NCI-H187 (cell line): ENCODE data around the gene PTGR1.
"Not testable (repeated sequence)": the region's sequence is repeated elsewhere in the genome, so short reads cannot be mapped to it uniquely, and the experiment has no call there.

Source experiments
- DNase-seq, 2 experiments: peaks; one replicate each; lab custom pipeline; 2025; lab: John Stamatoyannopoulos, UW

PTGR1 gene

GRCh38 chr9:111599092-111599954 lies at the start of gene PTGR1:
PTGR1 (minus strand) TSS chr9:111599647; CDS start chr9:111597422, 2,225 bp downstream.
- DNase-seq = no peak

GRCh38 chr9:111649016-111649415 lies 49.6 kb upstream of the PTGR1 start:
- DNase-seq = no peak

- no peak for DNase-seq
These were observed 48.6 kb upstream of the PTGR1 start for GRCh38 chr9:111648066-111648465.

GRCh38 chr9:111646417-111646816 lies 47.0 kb upstream of the PTGR1 start:
- DNase-seq = no peak

GRCh38 chr9:111645806-111646205 lies 46.4 kb upstream of the PTGR1 start:
- no peak for DNase-seq

- no peak for DNase-seq
These were observed 44.8 kb upstream of the PTGR1 start for GRCh38 chr9:111644195-111644772.

GRCh38 chr9:111637421-111637950 lies 38.0 kb upstream of the PTGR1 start:
- DNase-seq = no peak

- DNase-seq = no peak
These were observed 35.4 kb upstream of the PTGR1 start for GRCh38 chr9:111634860-111635259.

GRCh38 chr9:111633389-111633736 lies 33.9 kb upstream of the PTGR1 start:
- DNase-seq = no peak

- no peak for DNase-seq
These were observed 33.4 kb upstream of the PTGR1 start for GRCh38 chr9:111632695-111633388.

- DNase-seq = no peak
These were observed 32.6 kb upstream of the PTGR1 start for GRCh38 chr9:111632060-111632459.

GRCh38 chr9:111631214-111631971 lies 31.9 kb upstream of the PTGR1 start, which contains the start of gene DNAJC25:
DNAJC25 (plus strand) TSS chr9:111631334; CDS start chr9:111631408, 74 bp downstream.
- peak; percentile 81 to 88 for DNase-seq

GRCh38 chr9:111630964-111631213 lies 31.4 kb upstream of the PTGR1 start:
- DNase-seq = no peak

- DNase-seq = no peak
These were observed 30.9 kb upstream of the PTGR1 start for GRCh38 chr9:111630182-111630963.

GRCh38 chr9:111628411-111628810 lies 29.0 kb upstream of the PTGR1 start:
- no peak for DNase-seq

- DNase-seq = no peak
These were observed 28.0 kb upstream of the PTGR1 start for GRCh38 chr9:111627260-111627963.

- no peak for DNase-seq
These were observed 23.2 kb upstream of the PTGR1 start for GRCh38 chr9:111622626-111623025.

GRCh38 chr9:111621895-111622480 lies 22.5 kb upstream of the PTGR1 start:
- no peak for DNase-seq

- DNase-seq = not testable (repeated sequence)
These were observed 17.9 kb upstream of the PTGR1 start for GRCh38 chr9:111617349-111617748.

- no peak for DNase-seq
These were observed 16.5 kb upstream of the PTGR1 start for GRCh38 chr9:111615928-111616327.
